ENCODE measurements around the gene FARSA. TPM values are rescaled to one million over a fixed set of nuclear protein-coding genes. Genes with fewer than 3 reads are reported as not detected.
A peak's percentile ranks its signal among the peaks of the same experiment; 100 is the strongest.

FARSA gene
- total and polyA plus RNA-seq, 2 of the 13 experiments (the other 11 are each of a cell fraction or from before 2014, with no cell fraction given), result 25.9 to 72.0 TPM

- TF ChIP-seq TAF1 (CRISPR knock-in tag; IDR thresholded peaks at IDR 0.05) (peak; percentile 97), PAF1 (CRISPR knock-in tag; IDR thresholded peaks at IDR 0.05) (no peak), PAXIP1 (CRISPR knock-in tag; conservative IDR thresholded peaks at IDR 0.05) (peak; percentile 12), GABPB1 (CRISPR knock-in tag; IDR thresholded peaks at IDR 0.05) (peak; percentile 83), PITX1 (CRISPR knock-in tag; IDR thresholded peaks at IDR 0.05) (no peak), DNMT3B (CRISPR knock-in tag; conservative IDR thresholded peaks at IDR 0.05) (peak; percentile 60; the same call in 1 of the 2 replicates), ZBTB42 (CRISPR knock-in tag; IDR thresholded peaks at IDR 0.05) (no peak), ZMYM2 (CRISPR knock-in tag; IDR thresholded peaks at IDR 0.05) (no peak; the same call in 1 of the 2 replicates), ZNF768 (CRISPR knock-in tag; IDR thresholded peaks at IDR 0.05) (peak; percentile 99), RBFOX2 (IDR thresholded peaks at IDR 0.05; ENCODE audit: low read depth, low read length) (peak; percentile 100), KAT7 (CRISPR knock-in tag; IDR thresholded peaks at IDR 0.05; ENCODE audit: borderline replicate concordance) (peak; percentile 74; the same call in 1 of the 2 replicates), GLI4 (CRISPR knock-in tag; IDR thresholded peaks at IDR 0.05; ENCODE audit: borderline replicate concordance) (peak; percentile 75; the same call in 1 of the 2 replicates), TOPORS (CRISPR knock-in tag; IDR thresholded peaks at IDR 0.05) (no peak), ZNF781 (CRISPR knock-in tag; IDR thresholded peaks at IDR 0.05; ENCODE audit: borderline replicate concordance, not compliant biosample characterization) (no peak), TGIF2 (CRISPR knock-in tag; IDR thresholded peaks at IDR 0.05) (peak; percentile 46), ZNF556 (CRISPR knock-in tag; IDR thresholded peaks at IDR 0.05; ENCODE audit: borderline replicate concordance) (no peak), ZNF660 (CRISPR knock-in tag; IDR thresholded peaks at IDR 0.05; ENCODE audit: borderline replicate concordance, low read depth) (no peak), XBP1 (CRISPR knock-in tag; IDR thresholded peaks at IDR 0.05) (0 out of 2 replicates have a peak, but pooled peaks have one; percentile 49), CBX1 (IDR thresholded peaks at IDR 0.05; ENCODE audit: low read depth) (peak; percentile 46), ZNF17 (CRISPR knock-in tag; IDR thresholded peaks at IDR 0.05) (no peak), ZNF691 (CRISPR knock-in tag; IDR thresholded peaks at IDR 0.05; ENCODE audit: borderline replicate concordance, low read depth) (0 out of 2 replicates have a peak, but pooled peaks have one; percentile 75)
- TF ChIP-seq, protein P1, sequence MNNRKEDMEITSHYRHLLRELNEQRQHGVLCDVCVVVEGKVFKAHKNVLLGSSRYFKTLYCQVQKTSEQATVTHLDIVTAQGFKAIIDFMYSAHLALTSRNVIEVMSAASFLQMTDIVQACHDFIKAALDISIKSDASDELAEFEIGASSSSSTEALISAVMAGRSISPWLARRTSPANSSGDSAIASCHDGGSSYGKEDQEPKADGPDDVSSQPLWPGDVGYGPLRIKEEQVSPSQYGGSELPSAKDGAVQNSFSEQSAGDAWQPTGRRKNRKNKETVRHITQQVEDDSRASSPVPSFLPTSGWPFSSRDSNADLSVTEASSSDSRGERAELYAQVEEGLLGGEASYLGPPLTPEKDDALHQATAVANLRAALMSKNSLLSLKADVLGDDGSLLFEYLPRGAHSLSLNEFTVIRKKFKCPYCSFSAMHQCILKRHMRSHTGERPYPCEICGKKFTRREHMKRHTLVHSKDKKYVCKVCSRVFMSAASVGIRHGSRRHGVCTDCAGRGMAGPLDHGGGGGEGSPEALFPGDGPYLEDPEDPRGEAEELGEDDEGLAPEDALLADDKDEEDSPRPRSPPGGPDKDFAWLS (CRISPR knock-in tag; IDR thresholded peaks at IDR 0.05; ENCODE audit: borderline replicate concordance), result peak; percentile 1; the same call in 1 of the 2 replicates
- TF ChIP-seq, protein P2, sequence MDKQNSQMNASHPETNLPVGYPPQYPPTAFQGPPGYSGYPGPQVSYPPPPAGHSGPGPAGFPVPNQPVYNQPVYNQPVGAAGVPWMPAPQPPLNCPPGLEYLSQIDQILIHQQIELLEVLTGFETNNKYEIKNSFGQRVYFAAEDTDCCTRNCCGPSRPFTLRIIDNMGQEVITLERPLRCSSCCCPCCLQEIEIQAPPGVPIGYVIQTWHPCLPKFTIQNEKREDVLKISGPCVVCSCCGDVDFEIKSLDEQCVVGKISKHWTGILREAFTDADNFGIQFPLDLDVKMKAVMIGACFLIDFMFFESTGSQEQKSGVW (CRISPR knock-in tag; IDR thresholded peaks at IDR 0.05; ENCODE audit: borderline replicate concordance), result no peak
Measured at GRCh38 chr19:12937927-12938778, 4.6 kb upstream of the FARSA start, which contains the start of gene CALR (continued).

Measured in HepG2 (cell line).